ENCODE data around the gene STK25.

The STK25 gene

DNA sequence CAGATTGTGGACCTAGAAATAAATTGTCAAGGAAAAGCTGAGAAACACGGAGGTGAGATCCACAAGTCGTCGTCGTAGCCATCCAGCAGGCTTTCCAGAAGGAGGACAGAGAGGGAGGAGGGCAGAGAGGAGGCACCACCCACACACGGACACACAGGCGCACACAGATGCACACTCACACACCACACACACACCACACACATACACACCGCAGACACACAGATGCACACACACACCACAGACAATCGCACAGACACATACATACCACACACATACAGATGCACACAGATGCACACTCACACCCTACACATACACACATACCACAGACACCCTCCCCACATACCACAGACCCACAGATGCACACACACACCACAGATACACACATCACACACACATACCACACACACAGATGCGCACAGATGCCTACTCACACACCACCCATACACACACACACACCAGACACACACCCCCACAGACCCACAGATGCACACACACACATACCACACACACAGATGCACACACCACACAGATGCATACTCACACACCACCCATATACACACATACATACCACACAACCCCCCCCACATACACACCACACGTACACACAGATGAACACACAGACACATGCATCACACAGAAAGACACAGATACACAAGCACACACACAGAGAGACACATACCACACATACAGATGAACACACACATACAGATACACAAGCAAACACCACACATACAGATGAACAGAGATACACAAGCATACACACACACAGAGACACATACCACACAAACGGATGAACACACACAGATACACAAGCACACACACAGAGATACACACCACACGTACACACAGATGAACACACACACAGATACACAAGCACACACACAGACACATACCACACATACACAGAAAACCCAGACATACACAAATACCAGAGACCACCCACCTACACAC, 37.4 kb upstream of the STK25 start:
- ATAC-seq (ENCODE audit: low read depth), result no peak
- no peaks in the 10 kb centered on the region for H3K36me3 ChIP-seq (ENCODE audit: low read depth)
- peaks cover 22% of the 10 kb centered on the region for H3K4me1 ChIP-seq (ENCODE audit: insufficient read depth, poor library complexity, severe bottlenecking)
- no peaks in the 10 kb centered on the region for H3K9me3 ChIP-seq (ENCODE audit: severe bottlenecking)
- peaks cover 12% of the 10 kb centered on the region for H3K27me3 ChIP-seq (ENCODE audit: insufficient read depth, poor library complexity, severe bottlenecking)
- no peak for DNase-seq (ENCODE audit: low spot score)
- TF ChIP-seq, protein P1, sequence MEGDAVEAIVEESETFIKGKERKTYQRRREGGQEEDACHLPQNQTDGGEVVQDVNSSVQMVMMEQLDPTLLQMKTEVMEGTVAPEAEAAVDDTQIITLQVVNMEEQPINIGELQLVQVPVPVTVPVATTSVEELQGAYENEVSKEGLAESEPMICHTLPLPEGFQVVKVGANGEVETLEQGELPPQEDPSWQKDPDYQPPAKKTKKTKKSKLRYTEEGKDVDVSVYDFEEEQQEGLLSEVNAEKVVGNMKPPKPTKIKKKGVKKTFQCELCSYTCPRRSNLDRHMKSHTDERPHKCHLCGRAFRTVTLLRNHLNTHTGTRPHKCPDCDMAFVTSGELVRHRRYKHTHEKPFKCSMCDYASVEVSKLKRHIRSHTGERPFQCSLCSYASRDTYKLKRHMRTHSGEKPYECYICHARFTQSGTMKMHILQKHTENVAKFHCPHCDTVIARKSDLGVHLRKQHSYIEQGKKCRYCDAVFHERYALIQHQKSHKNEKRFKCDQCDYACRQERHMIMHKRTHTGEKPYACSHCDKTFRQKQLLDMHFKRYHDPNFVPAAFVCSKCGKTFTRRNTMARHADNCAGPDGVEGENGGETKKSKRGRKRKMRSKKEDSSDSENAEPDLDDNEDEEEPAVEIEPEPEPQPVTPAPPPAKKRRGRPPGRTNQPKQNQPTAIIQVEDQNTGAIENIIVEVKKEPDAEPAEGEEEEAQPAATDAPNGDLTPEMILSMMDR (IDR thresholded peaks at IDR 0.05; ENCODE audit: poor library complexity, severe bottlenecking), result no peak
- no peak overlapping the region for H3K27ac ChIP-seq (ENCODE audit: poor library complexity, severe bottlenecking)
- H3K4me3 ChIP-seq (ENCODE audit: severe bottlenecking), result no peak overlapping the region

DNA sequence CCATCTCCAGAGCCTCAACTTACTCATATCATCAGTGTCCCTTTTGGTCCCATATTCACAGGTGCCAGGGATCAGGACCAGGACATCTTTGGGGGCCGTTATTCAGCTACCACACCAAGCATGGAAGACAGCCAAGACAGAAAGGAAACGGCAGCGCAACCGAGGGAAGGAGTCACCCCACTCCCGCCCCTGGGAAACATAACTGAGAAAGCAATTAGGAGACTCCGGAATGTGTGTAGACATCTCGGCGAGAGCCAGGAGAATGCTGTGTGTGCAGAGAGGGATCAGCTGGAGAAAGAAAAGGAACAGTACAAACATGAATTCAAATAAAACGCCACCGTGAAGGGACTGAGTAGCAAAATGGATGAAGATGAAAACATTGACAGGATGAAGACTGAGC, 36.7 kb upstream of the STK25 start:
- H3K27ac ChIP-seq (ENCODE audit: poor library complexity, severe bottlenecking), result no peak overlapping the region
- TF ChIP-seq, protein P1 (IDR thresholded peaks at IDR 0.05; ENCODE audit: poor library complexity, severe bottlenecking), result no peak
- DNase-seq (ENCODE audit: low spot score) (no peak), ATAC-seq (ENCODE audit: low read depth) (no peak)
- peaks cover 12% of the 10 kb centered on the region for H3K27me3 ChIP-seq (ENCODE audit: insufficient read depth, poor library complexity, severe bottlenecking)
- H3K4me1 ChIP-seq (ENCODE audit: insufficient read depth, poor library complexity, severe bottlenecking), result peaks cover 27% of the 10 kb centered on the region
- no peak overlapping the region for H3K4me3 ChIP-seq (ENCODE audit: severe bottlenecking)
- H3K36me3 ChIP-seq (ENCODE audit: low read depth), result no peaks in the 10 kb centered on the region
- H3K9me3 ChIP-seq (ENCODE audit: severe bottlenecking), result no peaks in the 10 kb centered on the region

DNA sequence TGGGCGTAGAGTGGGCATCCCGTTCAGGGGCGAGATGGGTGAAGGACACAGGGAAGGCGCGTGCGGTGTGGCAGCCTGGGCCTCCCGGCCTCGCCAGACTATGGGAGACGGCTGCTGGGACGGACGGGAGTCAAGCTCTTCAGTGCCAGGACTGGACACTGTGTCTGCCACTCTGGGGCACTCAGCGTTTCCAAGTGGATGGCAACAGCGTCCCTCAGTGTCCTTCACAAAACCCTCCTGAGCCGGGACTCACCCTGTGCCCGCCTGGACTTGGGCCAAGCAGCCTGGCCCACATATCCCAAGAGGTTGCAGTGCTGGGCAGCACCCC, 33.9 kb upstream of the STK25 start:
- Histone ChIP-seq H3K27me3 (ENCODE audit: insufficient read depth, poor library complexity, severe bottlenecking) (peaks cover 12% of the 10 kb centered on the region), H3K4me3 (ENCODE audit: severe bottlenecking) (no peak overlapping the region)
- ATAC-seq (ENCODE audit: low read depth), result no peak

DNA sequence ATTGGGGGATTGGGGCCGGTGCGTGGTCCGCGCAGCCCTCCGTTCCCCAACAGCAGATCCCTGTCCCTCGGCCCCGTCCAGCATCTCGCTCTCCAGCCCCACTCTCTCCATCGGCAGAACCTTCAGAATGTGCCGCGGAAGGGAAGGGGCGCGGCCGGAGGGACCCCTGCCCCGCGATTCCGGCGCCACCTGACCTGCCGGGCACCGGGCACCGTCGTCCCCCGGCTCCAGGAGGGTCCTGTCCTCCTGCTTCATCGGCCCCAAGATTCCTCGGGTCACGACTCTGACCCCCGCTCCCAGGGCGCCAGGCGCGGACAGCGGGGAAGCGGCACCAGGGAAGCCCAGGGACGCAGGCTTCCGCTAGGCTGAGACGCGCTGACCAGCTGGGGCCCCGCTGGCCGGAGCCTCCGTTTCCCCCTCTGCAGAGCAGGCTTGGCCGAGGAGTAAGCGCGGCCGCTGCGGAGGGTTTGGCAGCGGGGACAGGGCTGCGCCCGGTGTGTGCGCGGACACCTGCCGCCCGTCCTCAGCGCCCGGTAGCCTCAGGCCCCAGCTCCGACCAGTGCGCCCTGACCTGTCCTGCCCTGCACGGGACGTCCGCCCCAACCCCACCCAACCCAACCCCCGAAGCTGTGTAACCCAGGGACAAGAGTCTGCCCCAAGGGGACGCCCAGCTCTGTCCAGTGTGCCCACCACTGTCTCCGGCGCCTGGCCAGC, 33.3 kb upstream of the STK25 start:
- Histone ChIP-seq H3K27me3 (ENCODE audit: insufficient read depth, poor library complexity, severe bottlenecking) (peaks cover 12% of the 10 kb centered on the region), H3K4me3 (ENCODE audit: severe bottlenecking) (peak overlapping the region; percentile 9), H3K9me3 (ENCODE audit: severe bottlenecking) (no peaks in the 10 kb centered on the region), H3K36me3 (ENCODE audit: low read depth) (no peaks in the 10 kb centered on the region), H3K4me1 (ENCODE audit: insufficient read depth, poor library complexity, severe bottlenecking) (peaks cover 9% of the 10 kb centered on the region), H3K27ac (ENCODE audit: poor library complexity, severe bottlenecking) (no peak overlapping the region)
- ATAC-seq (ENCODE audit: low read depth) (peak; percentile 10; the same call in 2 of the 3 replicates), DNase-seq (ENCODE audit: low spot score) (no peak)
- TF ChIP-seq, protein P1 (IDR thresholded peaks at IDR 0.05; ENCODE audit: poor library complexity, severe bottlenecking), result no peak

More for the DNA sequence above, 33.9 kb upstream of the STK25 start:
- no peaks in the 10 kb centered on the region for H3K9me3 ChIP-seq (ENCODE audit: severe bottlenecking)
- H3K36me3 ChIP-seq (ENCODE audit: low read depth), result no peaks in the 10 kb centered on the region
- no peak overlapping the region for H3K27ac ChIP-seq (ENCODE audit: poor library complexity, severe bottlenecking)
- TF ChIP-seq, protein P1 (IDR thresholded peaks at IDR 0.05; ENCODE audit: poor library complexity, severe bottlenecking), result no peak
- H3K4me1 ChIP-seq (ENCODE audit: insufficient read depth, poor library complexity, severe bottlenecking), result peaks cover 15% of the 10 kb centered on the region
- no peak for DNase-seq (ENCODE audit: low spot score)

Data from RWPE2 (cell line).